OCI-LY3 (cell line): ENCODE data around the gene ADPRS.

Experiments
- EZH2phosphoT487 ChIP-seq: fragments of 200-600 bp; shearing (Covaris generic); IDR thresholded peaks from 2 replicates; pipeline ENCODE4 v1.6.1; 2018; ENCODE audit warnings: antibody characterized with exemption, mixed run types, low read depth
- TF ChIP-seq, protein P1 (sequence below): fragments of 200-600, 300-600 bp; sonication (generic); IDR thresholded peaks from 2 replicates; pipeline ENCODE4 v1.5.1; 2014; ENCODE audit warnings: antibody characterized with exemption, low read length, low read depth

DNA sequence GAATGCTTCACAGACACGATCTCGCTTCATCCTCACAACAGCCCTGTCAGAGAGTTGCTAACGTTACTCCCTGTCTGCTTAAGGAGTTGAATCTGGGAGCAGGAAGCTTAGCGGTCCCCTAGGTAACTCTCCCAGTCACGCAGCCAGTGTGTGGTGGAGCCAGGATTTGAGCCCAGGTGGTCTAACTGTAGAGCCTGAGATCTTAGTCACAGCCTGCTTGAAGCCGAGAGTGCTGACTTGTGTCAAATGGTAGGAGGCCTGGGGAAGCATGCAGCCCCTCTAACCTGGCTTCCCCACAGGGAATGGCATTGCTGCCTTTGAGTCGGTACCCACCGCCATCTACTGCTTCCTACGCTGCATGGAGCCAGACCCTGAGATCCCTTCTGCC lies 4.1 kb downstream of the ADPRS start:
- TF ChIP-seq, protein P1, sequence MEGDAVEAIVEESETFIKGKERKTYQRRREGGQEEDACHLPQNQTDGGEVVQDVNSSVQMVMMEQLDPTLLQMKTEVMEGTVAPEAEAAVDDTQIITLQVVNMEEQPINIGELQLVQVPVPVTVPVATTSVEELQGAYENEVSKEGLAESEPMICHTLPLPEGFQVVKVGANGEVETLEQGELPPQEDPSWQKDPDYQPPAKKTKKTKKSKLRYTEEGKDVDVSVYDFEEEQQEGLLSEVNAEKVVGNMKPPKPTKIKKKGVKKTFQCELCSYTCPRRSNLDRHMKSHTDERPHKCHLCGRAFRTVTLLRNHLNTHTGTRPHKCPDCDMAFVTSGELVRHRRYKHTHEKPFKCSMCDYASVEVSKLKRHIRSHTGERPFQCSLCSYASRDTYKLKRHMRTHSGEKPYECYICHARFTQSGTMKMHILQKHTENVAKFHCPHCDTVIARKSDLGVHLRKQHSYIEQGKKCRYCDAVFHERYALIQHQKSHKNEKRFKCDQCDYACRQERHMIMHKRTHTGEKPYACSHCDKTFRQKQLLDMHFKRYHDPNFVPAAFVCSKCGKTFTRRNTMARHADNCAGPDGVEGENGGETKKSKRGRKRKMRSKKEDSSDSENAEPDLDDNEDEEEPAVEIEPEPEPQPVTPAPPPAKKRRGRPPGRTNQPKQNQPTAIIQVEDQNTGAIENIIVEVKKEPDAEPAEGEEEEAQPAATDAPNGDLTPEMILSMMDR: no peak
- no peak for TF ChIP-seq EZH2phosphoT487
